SU-DHL-6 (cell line): ENCODE measurements around the gene NIN.

Source experiments
- CTCF ChIP-seq: fragments of 200-600 bp; sonication (generic); IDR thresholded peaks from one replicate; pipeline ENCODE4 v1.5.1; 2017; ENCODE audit warnings: antibody characterized with exemption, mild to moderate bottlenecking, low read length, moderate library complexity; ENCODE audit not compliant: insufficient read depth, poor library complexity, severe bottlenecking
- EZH2phosphoT487 ChIP-seq: fragments of 200-600 bp; sonication (generic), shearing (Covaris generic); conservative IDR thresholded peaks from 2 replicates; pipeline ENCODE4 v1.6.1; 2018; ENCODE audit warnings: mild to moderate bottlenecking, antibody characterized with exemption, low read length, moderate library complexity, mixed read lengths

DNA sequence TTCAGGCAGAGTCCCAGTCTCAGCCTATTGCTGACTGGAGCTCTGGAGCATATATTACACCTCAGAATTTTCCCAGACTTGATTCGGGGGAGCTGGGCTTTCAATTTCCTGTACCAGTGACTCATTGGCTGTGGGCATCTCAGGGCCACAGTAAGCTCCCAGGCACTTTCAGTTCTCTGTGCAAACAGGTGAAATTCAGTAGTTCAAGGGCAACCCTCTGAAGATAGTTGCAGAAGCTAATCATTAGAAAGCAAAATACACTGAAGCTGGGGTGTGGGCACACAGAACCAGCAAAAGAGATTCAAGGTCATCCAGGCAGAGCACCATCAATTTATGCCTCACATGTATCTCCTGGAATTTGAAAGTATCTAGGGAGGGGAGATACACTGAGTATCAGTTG, 8.1 kb upstream of the NIN start:
- TF ChIP-seq CTCF, result no peak
- TF ChIP-seq EZH2phosphoT487, result no peak
